Trophoblast cell (in vitro differentiated cells and primary cell): Measurements from ENCODE around the gene GALNTL6.

ENCODE experiments used
- DNase-seq, 2 donors: peaks; one replicate each; pipeline ENCODE4 v3.0.0-alpha.2; 2016
- H2AFZ ChIP-seq: 2 replicates; pipeline ENCODE4 v1.6.1; 2013; ENCODE audit warnings: low read length, moderate library complexity, mild to moderate bottlenecking; ENCODE audit not compliant: insufficient read depth, poor library complexity
- H2AK5ac ChIP-seq: 2 replicates; pipeline ENCODE4 v1.6.1; 2013; ENCODE audit warnings: mild to moderate bottlenecking, low read length
- H2BK120ac ChIP-seq: 2 replicates; pipeline ENCODE4 v1.6.1; 2013; ENCODE audit warnings: low read length, mild to moderate bottlenecking, moderate library complexity; ENCODE audit not compliant: insufficient read depth, poor library complexity
- H2BK12ac ChIP-seq: 2 replicates; pipeline ENCODE4 v1.6.1; 2013; ENCODE audit warnings: mild to moderate bottlenecking, low read length, moderate library complexity
- H2BK5ac ChIP-seq: 2 replicates; pipeline ENCODE4 v1.6.1; 2013; ENCODE audit warnings: low read length, low read depth, moderate library complexity, mild to moderate bottlenecking; ENCODE audit not compliant: poor library complexity
- H3K14ac ChIP-seq: 2 replicates; pipeline ENCODE4 v1.6.1; 2013; ENCODE audit warnings: mild to moderate bottlenecking, low read length
- H3K18ac ChIP-seq: 2 replicates; pipeline ENCODE4 v1.6.1; 2013; ENCODE audit warnings: mild to moderate bottlenecking, low read length
- H3K23ac ChIP-seq: 2 replicates; pipeline ENCODE4 v1.6.1; 2013; ENCODE audit warnings: low read length
- H3K27ac ChIP-seq: 2 replicates; pipeline ENCODE4 v1.5.1; 2013; ENCODE audit warnings: low read depth, mild to moderate bottlenecking, inconsistent platforms, low read length, moderate library complexity
- H3K27me3 ChIP-seq: 2 replicates; pipeline ENCODE4 v1.6.1; 2013; ENCODE audit warnings: inconsistent platforms, mild to moderate bottlenecking, low read length, moderate library complexity; ENCODE audit not compliant: insufficient read depth
- H3K36me3 ChIP-seq, 2 experiments: 1 replicate in 1 of 2; 2 replicates in 1 of 2; pipeline ENCODE4 v1.6.1; 2013; ENCODE audit warnings: low read length in 2 of 2, mild to moderate bottlenecking in 2 of 2, moderate library complexity in 1 of 2; ENCODE audit not compliant: insufficient read depth in 2 of 2, control insufficient read depth in 1 of 2
- H3K4ac ChIP-seq: 2 replicates; pipeline ENCODE4 v1.6.1; 2013; ENCODE audit warnings: low read depth, mild to moderate bottlenecking, low read length, moderate library complexity
- H3K4me1 ChIP-seq, 2 experiments: 1 replicate in 1 of 2; 2 replicates in 1 of 2; pipeline ENCODE4 v1.6.1; 2013; ENCODE audit warnings: low read length in 2 of 2, mild to moderate bottlenecking in 2 of 2, moderate library complexity in 1 of 2; ENCODE audit not compliant: insufficient read depth in 2 of 2, control insufficient read depth in 1 of 2
- H3K4me2 ChIP-seq: 2 replicates; pipeline ENCODE4 v1.6.1; 2013; ENCODE audit warnings: inconsistent platforms, mild to moderate bottlenecking, low read length, moderate library complexity
- H3K4me3 ChIP-seq: 2 replicates; pipeline ENCODE4 v1.5.1; 2013; ENCODE audit warnings: mild to moderate bottlenecking, low read depth, low read length, inconsistent platforms
- H3K79me1 ChIP-seq: one replicate; pipeline ENCODE4 v1.6.1; 2013; ENCODE audit warnings: low read length
- H3K79me2 ChIP-seq: 2 replicates; pipeline ENCODE4 v1.6.1; 2013; ENCODE audit warnings: low read length, mild to moderate bottlenecking; ENCODE audit not compliant: control insufficient read depth, insufficient read depth, poor library complexity
- H3K9ac ChIP-seq: 2 replicates; pipeline ENCODE4 v1.6.1; 2013; ENCODE audit warnings: mild to moderate bottlenecking, low read length
- H3K9me3 ChIP-seq: 2 replicates; pipeline ENCODE4 v1.6.1; 2013; ENCODE audit warnings: low read depth, mild to moderate bottlenecking, control low read depth, inconsistent platforms, low read length; ENCODE audit not compliant: insufficient read depth
- H4K12ac ChIP-seq: 2 replicates; pipeline ENCODE4 v1.6.1; 2013; ENCODE audit warnings: low read depth, mild to moderate bottlenecking, low read length, moderate library complexity
- H4K8ac ChIP-seq: 2 replicates; pipeline ENCODE4 v1.6.1; 2013; ENCODE audit warnings: low read depth, mild to moderate bottlenecking, low read length, moderate library complexity
- H4K91ac ChIP-seq: one replicate; pipeline ENCODE4 v1.6.1; 2013; ENCODE audit warnings: low read depth, mild to moderate bottlenecking, low read length, moderate library complexity
- WGBS: extraction: QIAGEN DNeasy Blood & Tissue Kit; methylation state at CpG from one replicate; pipeline ENCODE4 v1.1.7; 2013; ENCODE audit warnings: missing lambda C conversion rate; ENCODE audit not compliant: insufficient read length, insufficient coverage; ENCODE audit errors: extremely low coverage; 5-methylcytosine and 5-hydroxymethylcytosine counted together

Gene GALNTL6

DNA sequence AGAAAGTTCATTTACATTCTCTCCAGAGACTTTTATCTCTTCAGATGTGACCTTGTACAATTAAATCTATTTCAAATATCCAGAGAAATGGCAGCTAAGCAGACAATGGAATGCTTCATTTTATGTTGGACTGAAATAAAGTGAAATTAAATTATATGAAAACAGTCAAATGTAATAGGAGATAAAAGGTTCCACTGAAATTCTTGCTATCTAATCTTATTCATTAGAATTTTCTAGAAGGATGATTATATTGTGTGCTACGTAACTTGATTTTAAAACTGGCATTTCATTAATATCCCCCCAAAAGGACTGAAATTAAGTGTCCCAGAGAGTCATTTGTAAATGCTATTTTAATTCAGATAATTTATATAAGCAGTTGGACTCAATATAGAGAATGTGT is 708.5 kb downstream of the GALNTL6 start:
- Histone ChIP-seq H3K23ac (no peak overlapping the region), H3K27ac (no peak overlapping the region), H3K9me3 (no peaks in the 10 kb centered on the region), H3K4me2 (no peak overlapping the region), H3K27me3 (no peaks in the 10 kb centered on the region), H2BK5ac (no peak overlapping the region), H2AFZ (no peak overlapping the region), H3K4me1 (no peaks in the 10 kb centered on the region), H2BK120ac (no peak overlapping the region), H3K79me1 (no peaks in the 10 kb centered on the region), H3K14ac (no peak overlapping the region), H3K18ac (no peak overlapping the region), H3K4me3 (no peak overlapping the region), H3K9ac (no peak overlapping the region), H4K12ac (no peak overlapping the region), H4K91ac (no peak overlapping the region), H3K79me2 (no peaks in the 10 kb centered on the region), H2AK5ac (no peak overlapping the region), H3K36me3 (no peaks in the 10 kb centered on the region), H4K8ac (no peak overlapping the region), H2BK12ac (no peak overlapping the region), H3K4ac (no peak overlapping the region)
- no CpG with 5 or more reads among the region's 1 CpG for WGBS
- DNase-seq, result no peak

DNA sequence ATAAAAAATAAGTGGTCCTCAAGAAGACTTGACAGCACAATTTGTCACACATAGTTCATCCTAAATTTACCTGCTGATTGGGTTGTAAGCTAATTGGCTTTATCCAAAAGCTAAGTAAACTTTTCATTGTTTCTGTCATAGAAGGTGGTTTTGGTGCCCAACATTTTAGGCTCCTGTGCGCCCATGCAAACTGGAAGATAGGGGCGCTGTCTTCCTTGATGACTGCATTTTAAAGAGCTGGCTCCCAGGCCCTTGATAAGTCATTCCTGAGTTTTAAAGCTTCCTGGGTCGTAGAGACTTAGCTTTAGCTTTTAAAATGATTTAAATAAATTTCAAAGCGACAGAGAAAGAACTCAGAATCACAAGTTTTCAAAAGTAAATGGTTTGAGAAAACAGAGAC is 730.0 kb downstream of the GALNTL6 start:
- no peak for DNase-seq
- no peak overlapping the region for H2BK5ac ChIP-seq
- no peak overlapping the region for H3K4ac ChIP-seq
- no peak overlapping the region for H3K9ac ChIP-seq
- no peak overlapping the region for H2AFZ ChIP-seq
- no peak overlapping the region for H3K14ac ChIP-seq
- WGBS, result no CpG with 5 or more reads among the region's 4 CpGs
- no peak overlapping the region for H3K23ac ChIP-seq
- H3K4me2 ChIP-seq, result no peak overlapping the region
- H3K79me2 ChIP-seq, result no peaks in the 10 kb centered on the region
- H3K18ac ChIP-seq, result no peak overlapping the region
- no peaks in the 10 kb centered on the region for H3K27me3 ChIP-seq
- no peaks in the 10 kb centered on the region for H3K36me3 ChIP-seq
- H3K4me3 ChIP-seq, result no peak overlapping the region
- peaks cover 0 to 2% of the 10 kb centered on the region in 2 experiments for H3K4me1 ChIP-seq
- no peaks in the 10 kb centered on the region for H3K9me3 ChIP-seq
- no peak overlapping the region for H4K12ac ChIP-seq
- no peak overlapping the region for H2BK120ac ChIP-seq
- no peak overlapping the region for H2BK12ac ChIP-seq
- H4K8ac ChIP-seq, result no peak overlapping the region
- H3K27ac ChIP-seq, result no peak overlapping the region
- H4K91ac ChIP-seq, result no peak overlapping the region
- no peak overlapping the region for H2AK5ac ChIP-seq
- no peaks in the 10 kb centered on the region for H3K79me1 ChIP-seq

DNA sequence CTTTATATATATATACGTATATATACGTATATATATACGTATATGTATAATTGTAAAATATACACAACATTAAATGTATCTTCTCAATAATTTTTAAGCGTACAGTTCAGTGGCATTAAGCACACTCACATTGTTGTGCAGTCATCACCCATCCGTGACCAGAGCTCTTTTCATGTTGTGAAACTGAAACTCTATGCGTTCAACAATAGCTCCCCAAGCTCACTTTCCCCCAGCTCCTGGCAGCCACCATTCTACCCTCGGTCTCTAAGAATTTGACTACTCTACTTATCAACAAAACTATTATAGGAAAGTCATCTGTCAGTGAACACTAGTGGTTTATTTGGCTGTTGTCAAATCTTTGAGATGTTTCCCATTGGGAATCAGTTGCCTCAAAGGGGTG is 733.6 kb downstream of the GALNTL6 start:
- Histone ChIP-seq H3K18ac (no peak overlapping the region), H3K9me3 (no peaks in the 10 kb centered on the region), H3K27me3 (no peaks in the 10 kb centered on the region), H3K36me3 (no peaks in the 10 kb centered on the region), H2BK5ac (no peak overlapping the region), H2BK120ac (no peak overlapping the region), H3K14ac (no peak overlapping the region), H2AK5ac (no peak overlapping the region), H3K79me1 (no peaks in the 10 kb centered on the region), H4K91ac (no peak overlapping the region), H2BK12ac (no peak overlapping the region), H3K4me1 (no peaks in the 10 kb centered on the region), H3K4me3 (no peak overlapping the region), H3K4me2 (no peak overlapping the region), H4K8ac (no peak overlapping the region), H4K12ac (no peak overlapping the region), H3K9ac (no peak overlapping the region), H3K23ac (no peak overlapping the region), H3K27ac (no peak overlapping the region), H3K79me2 (no peaks in the 10 kb centered on the region), H2AFZ (no peak overlapping the region), H3K4ac (no peak overlapping the region)
- WGBS, result no CpG with 5 or more reads among the region's 7 CpGs
- no peak for DNase-seq

DNA sequence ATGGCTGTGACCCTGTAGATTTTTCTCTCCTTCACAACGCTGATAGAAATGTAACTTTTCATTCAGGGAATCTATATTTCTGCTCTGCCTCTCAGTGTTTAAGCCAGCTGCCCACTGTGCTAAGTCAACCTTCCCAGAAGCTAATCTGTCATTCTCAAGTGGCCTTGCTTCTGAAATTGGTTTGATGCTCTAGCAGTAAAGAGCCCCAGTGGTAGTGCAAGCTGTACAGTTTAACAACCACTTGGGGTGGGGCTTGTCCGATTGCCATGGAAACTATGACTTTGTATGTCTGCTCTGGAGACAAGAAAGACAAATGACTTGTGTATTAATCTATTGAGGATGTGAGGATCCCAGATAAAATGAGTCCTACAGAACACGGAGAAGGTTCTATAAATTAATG is 734.5 kb downstream of the GALNTL6 start:
- Histone ChIP-seq H4K12ac (no peak overlapping the region), H3K14ac (no peak overlapping the region), H3K27me3 (no peaks in the 10 kb centered on the region), H3K9me3 (no peaks in the 10 kb centered on the region), H3K4me3 (no peak overlapping the region), H2AK5ac (no peak overlapping the region), H3K27ac (no peak overlapping the region), H2BK12ac (no peak overlapping the region), H4K91ac (no peak overlapping the region), H3K23ac (no peak overlapping the region), H3K4me1 (no peaks in the 10 kb centered on the region), H2AFZ (no peak overlapping the region), H3K4me2 (no peak overlapping the region), H4K8ac (no peak overlapping the region), H3K18ac (no peak overlapping the region), H2BK5ac (no peak overlapping the region), H3K36me3 (no peaks in the 10 kb centered on the region), H3K79me2 (no peaks in the 10 kb centered on the region), H2BK120ac (no peak overlapping the region), H3K9ac (no peak overlapping the region), H3K4ac (no peak overlapping the region), H3K79me1 (no peaks in the 10 kb centered on the region)
- no peak for DNase-seq
- no CpG with 5 or more reads among the region's 3 CpGs for WGBS
